Skeletal muscle tissue (tissue), 4 donors: Measurements from ENCODE around the gene CDH5. TPM values are rescaled to one million over a fixed set of nuclear protein-coding genes. Genes with fewer than 3 reads are reported as not detected.
A peak's percentile ranks its signal among the peaks of the same experiment; 100 is the strongest.
"Not testable (repeated sequence)": the region's sequence is repeated elsewhere in the genome, so short reads cannot be mapped to it uniquely, and the experiment has no call there.

Experiments used
- H3K27ac ChIP-seq: one replicate; pipeline ENCODE4 v1.7.0; 2013; ENCODE audit warnings: mild to moderate bottlenecking, low read depth, low read length, inconsistent platforms
- H3K27me3 ChIP-seq, 3 donors: one replicate each; pipeline ENCODE4 v1.7.0; 2013; ENCODE audit warnings: low read length in 3 of 3; ENCODE audit not compliant: control insufficient read depth in 3 of 3, insufficient read depth in 3 of 3
- H3K36me3 ChIP-seq, 3 donors: one replicate each; pipeline ENCODE4 v1.7.0; 2013; ENCODE audit warnings: low read length in 3 of 3; ENCODE audit not compliant: control insufficient read depth in 3 of 3, insufficient read depth in 3 of 3
- H3K4me1 ChIP-seq, 3 donors: one replicate each; pipeline ENCODE4 v1.7.0; 2013; ENCODE audit warnings: low read length in 3 of 3, mild to moderate bottlenecking in 3 of 3; ENCODE audit not compliant: control insufficient read depth in 3 of 3, insufficient read depth in 3 of 3
- H3K4me3 ChIP-seq, 3 donors: one replicate each; pipeline ENCODE4 v1.7.0; 2013; ENCODE audit warnings: low read length in 3 of 3
- H3K9ac ChIP-seq, 3 donors: one replicate each; pipeline ENCODE4 v1.7.0; 2013; ENCODE audit warnings: low read length in 3 of 3, mild to moderate bottlenecking in 3 of 3, moderate library complexity in 2 of 3, low read depth in 1 of 3
- H3K9me3 ChIP-seq, 3 donors: one replicate each; pipeline ENCODE4 v1.7.0; 2013; ENCODE audit warnings: low read length in 3 of 3; ENCODE audit not compliant: control insufficient read depth in 3 of 3
- total RNA-seq: library from RNA; depleted of rRNA; stranded (reverse); fragments of >200 nt; gene quantifications from one replicate; pipeline ENCODE4 v1.2.3, GENCODE V29; 2014
- donor health status: Osteomylitis.

The CDH5 gene
- total RNA-seq, 1 donor from 2014 or later, result 42.8 TPM

GRCh38 chr16:66442502-66443268 is 76.2 kb downstream of the CDH5 start:
- Histone ChIP-seq H3K9me3 (no peaks in the 10 kb centered on the region), H3K4me1 (no peaks in the 10 kb centered on the region), H3K27ac (no peak overlapping the region), H3K27me3 (peaks cover 16 to 22% (median 17%) of the 10 kb centered on the region in 3 donors), H3K4me3 (no peak overlapping the region), H3K9ac (no peak overlapping the region), H3K36me3 (no peaks in the 10 kb centered on the region)

- Histone ChIP-seq H3K27me3 (peaks cover 15 to 22% (median 17%) of the 10 kb centered on the region in 3 donors), H3K27ac (no peak overlapping the region), H3K36me3 (no peaks in the 10 kb centered on the region), H3K4me1 (no peaks in the 10 kb centered on the region), H3K9me3 (no peaks in the 10 kb centered on the region), H3K4me3 (no peak overlapping the region), H3K9ac (no peak overlapping the region)
Observed at GRCh38 chr16:66443269-66443652, 76.8 kb downstream of the CDH5 start.

GRCh38 chr16:66444049-66444481 is 77.6 kb downstream of the CDH5 start:
- Histone ChIP-seq H3K27me3 (peaks cover 15 to 21% (median 17%) of the 10 kb centered on the region in 3 donors), H3K4me3 (no peak overlapping the region), H3K27ac (no peak overlapping the region), H3K9ac (no peak overlapping the region), H3K9me3 (no peaks in the 10 kb centered on the region), H3K4me1 (no peaks in the 10 kb centered on the region), H3K36me3 (no peaks in the 10 kb centered on the region)

- no peak overlapping the region for H3K27ac ChIP-seq
- no peaks in the 10 kb centered on the region for H3K36me3 ChIP-seq
- no peak overlapping the region for H3K4me3 ChIP-seq
Observed at GRCh38 chr16:66446737-66447136, 80.2 kb downstream of the CDH5 start.

GRCh38 chr16:66447491-66447890 is 81.0 kb downstream of the CDH5 start:
- no peak overlapping the region for H3K4me3 ChIP-seq
- no peaks in the 10 kb centered on the region for H3K9me3 ChIP-seq
- H3K4me1 ChIP-seq, result no peaks in the 10 kb centered on the region
- no peak overlapping the region for H3K27ac ChIP-seq
- H3K27me3 ChIP-seq, result peaks cover 8 to 12% (median 11%) of the 10 kb centered on the region in 3 donors
- H3K9ac ChIP-seq, result peak overlapping the region in 1 of 3 donors; percentile 1
- no peaks in the 10 kb centered on the region for H3K36me3 ChIP-seq

More at GRCh38 chr16:66446737-66447136, 80.2 kb downstream of the CDH5 start:
- H3K9ac ChIP-seq, result no peak overlapping the region
- no peaks in the 10 kb centered on the region for H3K9me3 ChIP-seq
- peaks cover 8 to 12% (median 12%) of the 10 kb centered on the region in 3 donors for H3K27me3 ChIP-seq
- no peaks in the 10 kb centered on the region for H3K4me1 ChIP-seq

GRCh38 chr16:66451548-66451947 is 85.1 kb downstream of the CDH5 start:
- no peak overlapping the region for H3K27ac ChIP-seq
- no peaks in the 10 kb centered on the region for H3K9me3 ChIP-seq
- H3K36me3 ChIP-seq, result no peaks in the 10 kb centered on the region
- H3K4me1 ChIP-seq, result no peaks in the 10 kb centered on the region
- no peak overlapping the region for H3K4me3 ChIP-seq
- peaks cover 0 to 4% (median 0%) of the 10 kb centered on the region in 3 donors for H3K27me3 ChIP-seq
- H3K9ac ChIP-seq, result no peak overlapping the region

GRCh38 chr16:66453230-66453629 is 86.7 kb downstream of the CDH5 start:
- H3K9me3 ChIP-seq, H3K9ac ChIP-seq, H3K27me3 ChIP-seq, H3K27ac ChIP-seq, H3K36me3 ChIP-seq, H3K4me3 ChIP-seq, H3K4me1 ChIP-seq: not testable (repeated sequence)

Other genes starting within 250 kb of the CDH5 start
- not detected for gene BEAN1, start 60.6 kb downstream of the CDH5 start, total RNA-seq
- 11.5 TPM for gene TK2, start 183.4 kb downstream of the CDH5 start, total RNA-seq
- 34.4 TPM for gene CKLF, start 185.9 kb downstream of the CDH5 start, total RNA-seq
- not detected for gene CMTM1, start 199.7 kb downstream of the CDH5 start, total RNA-seq
- gene CMTM2, start 212.8 kb downstream of the CDH5 start, total RNA-seq, result not detected
- 23.0 TPM for gene CMTM3, start 238.0 kb downstream of the CDH5 start, total RNA-seq